HL-60 (cell line): Measurements from ENCODE around the gene VPS36.

Source experiments
- CTCF ChIP-seq: IDR thresholded peaks from one replicate; pipeline ENCODE4 v1.5.1; 2011; ENCODE audit warnings: low read length, control low read depth, inconsistent platforms; ENCODE audit not compliant: insufficient read depth
- POLR2AphosphoS5 ChIP-seq: IDR thresholded peaks from 2 replicates; pipeline ENCODE4 v1.6.1; 2012; ENCODE audit warnings: low read depth
- SPI1 ChIP-seq: IDR thresholded peaks from 2 replicates; pipeline ENCODE4 v1.6.1; 2012; ENCODE audit warnings: low read depth, mild to moderate bottlenecking, borderline replicate concordance

- TF ChIP-seq CTCF (no peak), SPI1 (no peak), POLR2AphosphoS5 (no peak)
These were observed 22.1 kb downstream of the VPS36 start for GRCh38 chr13:52428295-52428694.
